H1 (cell line): ENCODE data around the gene SPC25. TPM values are rescaled to one million over a fixed set of nuclear protein-coding genes. Genes with fewer than 3 reads are reported as not detected.

ENCODE experiments used
- SAP30 ChIP-seq: fragments of 300-600 bp; sonication (generic); IDR thresholded peaks from 2 replicates; pipeline ENCODE4 v1.7.1; 2012; ENCODE audit warnings: low read length, moderate library complexity, mild to moderate bottlenecking, inconsistent platforms; ENCODE audit not compliant: insufficient read depth, insufficient replicate concordance
- SIRT6 ChIP-seq: IDR thresholded peaks from one replicate; pipeline ENCODE4 v1.7.1; 2012; ENCODE audit warnings: low read length, inconsistent platforms
- polyA plus RNA-seq, 7 experiments: library from polyadenylated mRNA; depleted of rRNA in 3 of 7; stranded (reverse) in 5 of 7; unstranded in 2 of 7; fragments of >200 nt in 5 of 7; fragments of 200-250 nt in 2 of 7; gene quantifications; 1 replicate in 5 of 7; 2 replicates in 1 of 7; 4 replicates in 1 of 7; pipeline versions ENCODE4 v1.2.1 to v1.2.3, GENCODE V29; 2011 to 2013; ENCODE audit warnings: missing spikeins in 2 of 7, mixed read lengths in 2 of 7
- total RNA-seq: library from RNA; stranded (reverse); fragmentation: NEBNext Ultra II Directional; extraction: Animal tissue kit (Norgen Biotek cat#: 25700); gene quantifications from 2 replicates; pipeline ENCODE4 v1.2.1, GENCODE V29; 2021
- TF ChIP-seq, protein P1 (sequence below), 3 experiments: IDR thresholded peaks; 1 replicate in 2 of 3; 2 replicates in 1 of 3; pipeline versions ENCODE4 v1.5.1 to v1.6.1; 2011; ENCODE audit warnings: low read length in 3 of 3, mild to moderate bottlenecking in 3 of 3, inconsistent platforms in 2 of 3, low read depth in 1 of 3, moderate library complexity in 1 of 3; ENCODE audit not compliant: insufficient read depth in 1 of 3; ENCODE audit errors: control extremely low read depth in 1 of 3

Gene SPC25
- total and polyA plus RNA-seq, 2 of the 8 experiments (the other 6 are each of a cell fraction or from before 2014, with no cell fraction given): 21.0 to 34.7 TPM

DNA sequence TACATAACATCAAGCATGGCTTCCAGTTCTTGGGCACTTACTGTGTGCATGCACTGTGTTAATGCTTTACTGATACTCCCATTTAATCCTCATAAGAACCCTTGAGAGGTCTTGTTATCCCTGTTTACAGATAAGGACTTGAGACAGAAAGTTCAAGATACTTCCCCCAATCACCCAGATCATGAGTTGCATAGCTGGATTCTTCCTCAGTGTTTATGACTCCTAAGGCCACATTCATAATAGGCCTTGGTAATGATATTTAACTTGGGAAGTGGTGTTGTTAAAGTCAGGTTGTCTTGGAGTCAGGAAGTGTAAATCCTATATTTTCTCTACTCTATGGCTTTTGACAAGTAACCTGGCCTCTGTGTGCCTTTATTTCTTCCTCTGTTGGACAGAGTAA lies 65.1 kb downstream of the SPC25 start (continued):
- TF ChIP-seq, protein P1, sequence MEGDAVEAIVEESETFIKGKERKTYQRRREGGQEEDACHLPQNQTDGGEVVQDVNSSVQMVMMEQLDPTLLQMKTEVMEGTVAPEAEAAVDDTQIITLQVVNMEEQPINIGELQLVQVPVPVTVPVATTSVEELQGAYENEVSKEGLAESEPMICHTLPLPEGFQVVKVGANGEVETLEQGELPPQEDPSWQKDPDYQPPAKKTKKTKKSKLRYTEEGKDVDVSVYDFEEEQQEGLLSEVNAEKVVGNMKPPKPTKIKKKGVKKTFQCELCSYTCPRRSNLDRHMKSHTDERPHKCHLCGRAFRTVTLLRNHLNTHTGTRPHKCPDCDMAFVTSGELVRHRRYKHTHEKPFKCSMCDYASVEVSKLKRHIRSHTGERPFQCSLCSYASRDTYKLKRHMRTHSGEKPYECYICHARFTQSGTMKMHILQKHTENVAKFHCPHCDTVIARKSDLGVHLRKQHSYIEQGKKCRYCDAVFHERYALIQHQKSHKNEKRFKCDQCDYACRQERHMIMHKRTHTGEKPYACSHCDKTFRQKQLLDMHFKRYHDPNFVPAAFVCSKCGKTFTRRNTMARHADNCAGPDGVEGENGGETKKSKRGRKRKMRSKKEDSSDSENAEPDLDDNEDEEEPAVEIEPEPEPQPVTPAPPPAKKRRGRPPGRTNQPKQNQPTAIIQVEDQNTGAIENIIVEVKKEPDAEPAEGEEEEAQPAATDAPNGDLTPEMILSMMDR (IDR thresholded peaks at IDR 0.05; ENCODE audit: control extremely low read depth in 1 of 3, insufficient read depth in 1 of 3, low read depth in 1 of 3, low read length in 3 of 3): no peak
- TF ChIP-seq SIRT6 (no peak), SAP30 (no peak)
